Measurements from ENCODE around the gene TBC1D16.
"Not testable (repeated sequence)": the region's sequence is repeated elsewhere in the genome, so short reads cannot be mapped to it uniquely, and the experiment has no call there.

Gene TBC1D16

DNA sequence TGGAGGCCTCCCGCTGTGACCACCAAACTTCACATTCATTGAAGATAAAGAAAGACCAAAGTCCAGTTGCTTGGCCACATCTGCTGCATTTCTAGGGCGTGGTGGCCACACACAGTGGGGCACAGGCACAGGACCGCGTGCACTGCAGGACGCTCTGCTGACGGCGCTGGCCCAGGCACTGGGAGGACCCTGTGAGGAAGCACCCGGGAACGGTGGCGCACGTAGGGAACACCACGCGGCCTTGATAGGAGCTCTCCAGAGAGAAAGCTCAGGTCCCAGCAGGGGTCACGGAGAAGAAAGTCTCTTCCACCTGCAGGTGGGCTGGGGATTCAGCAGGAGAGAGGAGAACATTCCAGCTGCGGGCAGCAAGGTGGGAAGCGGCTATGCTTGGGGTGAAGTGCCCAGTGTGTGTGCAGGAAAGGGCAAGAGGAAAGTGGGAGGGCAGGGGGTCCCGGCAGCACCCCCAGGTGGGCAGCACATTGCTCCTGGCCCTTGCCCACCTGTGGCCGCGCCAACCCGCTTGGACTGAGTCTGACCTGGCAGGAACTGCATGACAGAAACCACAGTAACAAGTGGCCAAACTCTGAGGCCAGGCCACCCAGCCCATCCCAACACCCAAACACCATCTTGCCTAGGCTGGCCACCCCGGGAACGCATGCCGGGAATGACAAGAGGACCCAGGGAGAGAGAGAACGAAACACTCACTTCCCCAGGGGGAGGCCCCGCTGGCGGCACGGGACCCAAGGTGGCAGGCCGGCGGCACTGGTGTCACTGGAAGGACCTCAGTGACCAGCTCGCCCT is 32.8 kb downstream of the TBC1D16 start:
- DNase-seq, result no peak

DNA sequence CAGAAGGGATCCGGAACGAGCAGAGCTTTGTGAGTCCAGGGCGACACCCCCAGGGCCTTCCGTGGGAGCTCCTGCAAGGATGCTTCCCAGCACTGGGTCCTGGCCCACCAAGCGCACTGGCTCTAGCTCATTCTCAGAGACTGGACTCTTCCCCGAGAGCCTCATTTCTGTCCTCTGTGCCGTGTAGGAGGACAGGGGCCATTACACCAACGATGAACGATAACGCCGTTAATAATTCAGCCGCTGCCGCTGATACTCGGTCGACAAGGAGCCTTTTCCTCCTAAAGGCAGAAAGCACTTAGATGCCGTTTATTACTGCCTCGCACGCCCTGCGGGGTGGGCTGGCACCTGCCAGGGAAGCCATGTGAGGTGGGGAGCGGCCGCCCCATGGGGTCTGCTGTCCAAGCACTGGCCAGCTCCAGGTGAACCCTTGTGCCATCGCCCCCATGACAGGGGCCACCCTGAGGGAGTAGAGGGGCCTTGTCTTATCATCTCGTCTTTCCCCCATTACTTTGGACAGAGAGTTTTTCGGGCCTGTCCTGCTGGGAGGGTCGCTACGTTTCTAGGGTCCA is 33.5 kb downstream of the TBC1D16 start:
- no peak for DNase-seq

- no peak for DNase-seq
Measured at GRCh38 chr17:80000981-80001775, 34.5 kb downstream of the TBC1D16 start.

DNA sequence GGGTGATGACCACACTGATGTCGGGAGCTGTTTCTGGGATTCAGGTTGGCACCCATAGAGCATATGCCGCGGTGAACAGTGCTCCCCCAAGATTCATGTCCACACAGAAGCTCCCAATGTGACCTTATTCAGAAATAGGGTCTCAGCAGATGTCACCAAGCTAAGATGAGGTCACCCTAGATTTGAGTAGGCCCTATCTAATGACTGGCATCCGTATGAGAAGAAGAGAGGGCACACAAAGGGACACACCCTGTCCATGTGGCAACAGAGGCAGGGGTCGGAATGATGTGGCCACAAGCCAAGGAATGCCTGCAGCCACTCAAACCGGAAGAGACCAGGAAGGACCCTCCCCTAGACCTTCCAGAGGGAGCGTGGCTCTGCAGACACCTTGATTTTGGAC is 35.5 kb downstream of the TBC1D16 start:
- DNase-seq, result no peak

GRCh38 chr17:79997011-79997660 is 38.5 kb downstream of the TBC1D16 start:
- no peak for DNase-seq

- no peak for DNase-seq
Measured at GRCh38 chr17:79996291-79996690, 39.4 kb downstream of the TBC1D16 start.

- DNase-seq, result no peak
Measured at GRCh38 chr17:79995696-79996095, 40.0 kb downstream of the TBC1D16 start.

DNA sequence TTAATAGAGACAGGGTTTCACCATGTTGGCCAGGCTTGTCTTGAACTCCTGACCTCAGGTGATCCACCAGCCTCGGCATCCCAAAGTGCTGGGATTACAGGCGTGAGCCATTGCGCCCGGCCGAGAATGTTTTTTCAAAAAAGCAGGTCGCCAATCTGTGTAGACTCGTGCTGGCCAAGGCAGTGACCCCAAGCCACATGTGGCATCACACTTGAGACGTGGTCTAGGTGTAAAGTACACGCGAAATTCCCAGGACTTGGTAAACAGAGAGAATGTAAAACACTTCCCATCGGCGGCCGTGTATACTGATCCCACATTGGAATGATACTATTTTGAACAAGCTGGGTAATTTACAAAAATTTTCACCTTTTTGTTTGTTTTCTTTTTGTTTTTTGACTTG is 41.1 kb downstream of the TBC1D16 start:
- DNase-seq, result no peak

GRCh38 chr17:79994228-79994569 is 41.5 kb downstream of the TBC1D16 start:
- DNase-seq, result not testable (repeated sequence)

GRCh38 chr17:79993390-79994227 is 42.1 kb downstream of the TBC1D16 start:
- DNase-seq, result peak; percentile 86

GRCh38 chr17:79992649-79993389 is 42.9 kb downstream of the TBC1D16 start:
- DNase-seq, result no peak

DNA sequence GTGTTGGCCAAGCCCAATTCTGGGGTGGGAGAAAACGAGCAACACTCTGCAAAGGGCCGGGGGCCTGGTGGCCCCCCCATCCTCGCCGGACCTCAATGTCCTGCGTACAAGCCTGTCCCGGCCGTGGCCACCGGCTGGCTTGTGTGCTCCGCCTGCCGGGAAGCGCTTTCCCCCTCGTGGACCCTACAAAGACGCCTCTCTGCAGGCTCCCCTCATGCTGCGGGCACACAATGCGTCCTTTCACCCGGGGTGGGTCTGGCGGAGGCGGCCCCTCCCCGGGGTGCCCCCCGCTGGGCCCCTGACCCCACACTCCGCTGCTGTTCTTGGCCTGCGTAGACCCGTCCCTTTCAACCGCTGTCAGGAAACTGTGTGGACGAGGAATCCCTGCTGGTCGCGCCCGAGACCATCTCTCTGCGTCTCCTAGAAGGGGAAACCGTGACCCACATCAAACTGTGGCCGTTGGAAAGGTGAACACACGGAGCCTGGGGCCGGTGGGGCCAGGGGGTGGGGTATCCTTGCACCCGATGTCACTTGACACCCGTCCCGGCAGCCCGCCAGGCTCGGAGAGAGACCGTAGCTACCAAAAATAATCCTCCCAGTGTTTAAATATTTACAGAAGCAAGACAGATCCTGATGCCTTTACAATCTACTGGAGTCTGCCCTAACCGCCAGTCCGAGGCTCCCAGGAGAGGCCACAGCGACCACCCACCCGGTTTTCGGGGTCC is 43.6 kb downstream of the TBC1D16 start:
- peak; percentile 67 for DNase-seq

DNA sequence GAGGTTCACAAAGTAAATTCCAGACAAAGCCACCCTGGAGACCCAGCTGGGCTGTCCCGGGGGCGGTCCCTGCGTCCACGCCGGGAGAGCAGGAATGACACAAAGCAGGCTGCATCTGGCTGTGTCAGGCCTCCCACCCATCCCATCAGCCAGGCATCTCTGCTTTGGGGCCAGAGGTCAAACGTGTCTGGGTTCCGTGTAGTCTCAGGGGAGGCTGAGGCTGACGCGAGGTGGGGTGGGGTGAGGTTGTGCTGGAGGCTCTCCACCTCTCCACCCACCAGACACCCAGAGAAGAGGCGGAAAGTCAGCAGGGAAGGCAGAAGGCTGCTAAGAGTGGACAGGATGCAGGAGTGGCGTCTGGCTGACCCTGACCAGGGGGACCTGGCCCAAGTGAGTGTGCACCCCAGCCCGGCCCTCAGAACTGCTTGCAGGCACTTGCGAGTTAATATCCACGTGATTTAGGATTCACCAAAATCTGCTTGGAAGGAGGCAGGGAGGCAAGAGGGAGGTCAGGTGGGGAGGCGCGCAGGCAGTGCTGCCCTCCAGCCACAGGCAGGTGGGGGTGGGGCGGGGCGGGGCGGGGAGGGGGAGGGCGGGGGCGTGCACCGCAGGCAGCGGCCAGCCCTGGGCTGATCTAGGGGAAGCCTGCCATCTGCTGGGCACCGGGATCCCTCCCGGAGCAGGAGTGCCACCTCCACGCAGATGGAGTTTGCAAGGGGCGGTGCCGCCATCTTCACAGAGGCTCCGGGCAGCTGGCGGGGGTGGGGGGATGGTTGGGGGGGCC is 44.3 kb downstream of the TBC1D16 start:
- DNase-seq, result peak; percentile 72

GRCh38 chr17:79990704-79991103 is 45.0 kb downstream of the TBC1D16 start:
- DNase-seq, result no peak

- no peak for DNase-seq
Measured at GRCh38 chr17:79990051-79990592, 45.5 kb downstream of the TBC1D16 start.

DNA sequence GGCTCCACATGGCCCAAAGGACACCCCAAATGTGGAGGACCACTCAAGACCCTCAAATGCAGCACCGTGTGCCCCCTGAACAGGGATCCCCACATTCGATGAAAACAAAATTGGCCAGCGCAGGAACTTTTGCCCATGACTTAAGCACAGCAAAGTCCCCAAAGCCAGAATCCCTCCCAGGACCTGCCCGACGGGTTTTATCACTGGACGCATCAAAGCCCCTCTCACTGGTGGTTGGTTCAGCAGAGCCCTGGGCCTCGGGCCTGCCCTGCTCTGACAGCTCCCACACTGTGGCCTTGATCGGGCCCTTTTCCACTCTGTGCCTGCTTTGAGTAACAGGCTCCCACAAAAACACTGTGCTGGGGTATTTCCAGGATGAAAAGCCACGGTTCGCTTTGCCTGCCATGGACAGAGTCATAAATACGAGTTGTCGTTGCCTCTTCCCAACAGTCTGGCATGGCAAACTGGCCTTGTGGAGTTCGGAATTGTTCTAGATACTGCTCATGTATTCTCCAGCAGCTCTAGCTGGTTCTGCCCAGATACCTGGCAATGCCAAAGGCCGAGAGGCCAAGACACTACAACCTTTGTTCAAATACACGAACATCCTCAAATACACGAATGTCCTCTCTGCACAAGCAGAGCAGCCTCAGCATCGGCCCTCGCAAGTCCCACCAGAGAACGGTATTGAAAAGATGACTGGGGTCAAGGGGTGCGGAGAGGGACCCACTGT is 46.4 kb downstream of the TBC1D16 start:
- DNase-seq, result no peak

GRCh38 chr17:79988185-79988971 is 47.3 kb downstream of the TBC1D16 start:
- peak; percentile 16 for DNase-seq

DNA sequence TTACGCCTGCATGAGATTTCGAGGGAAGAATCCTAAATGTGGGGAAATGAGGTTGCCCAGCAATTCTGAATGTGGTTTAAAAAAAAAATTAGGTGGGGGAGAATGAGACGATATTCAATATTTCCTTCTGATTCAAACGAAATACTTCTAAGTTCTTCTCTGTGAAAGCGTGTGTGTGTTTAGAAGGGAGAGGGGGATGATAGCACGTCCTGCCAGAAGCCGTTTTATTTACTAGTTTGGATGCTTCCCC is 47.8 kb downstream of the TBC1D16 start:
- no peak for DNase-seq

Measured in NCI-H1092 (cell line).